Measurements from ENCODE around the gene SLF1.

- TF ChIP-seq EP300 (IDR thresholded peaks at IDR 0.05; ENCODE audit: low read depth) = no peak
- no peak for TF ChIP-seq POLR2A (IDR thresholded peaks at IDR 0.05)
These were observed 72.8 kb downstream of the SLF1 start for GRCh38 chr5:94691291-94691690.
